PC-3 (cell line): Measurements from ENCODE around the gene PTPN5. TPM values are rescaled to one million over a fixed set of nuclear protein-coding genes. Genes with fewer than 3 reads are reported as not detected.
A peak's percentile ranks its signal among the peaks of the same experiment; 100 is the strongest.
"Not testable (repeated sequence)": the region's sequence is repeated elsewhere in the genome, so short reads cannot be mapped to it uniquely, and the experiment has no call there.

Experiments used
- ATAC-seq: fragments of 200-7000 bp; cut with Tn5 transposase; 2 replicates; pipeline ENCODE4 v1.9.1; 2020; ENCODE audit warnings: mild to moderate bottlenecking, moderate library complexity
- BruUV-seq: library from RNA; stranded (reverse); fragments of 400-500 nt; replicated peaks from 2 replicates; lab custom pipeline; 2021; lab: Mats Ljungman, UMichigan
- CTCF ChIA-PET: fragments of 300-600 bp; sonication (Branson Sonifier 250); formaldehyde crosslinking; loops from one replicate; lab custom pipeline; 2022; ENCODE audit warnings: antibody characterized with exemption; lab: Charles Lee
- POLR2A ChIA-PET: fragments of 300-600 bp; sonication (Branson Sonifier 250); formaldehyde crosslinking; loops from one replicate; lab custom pipeline; 2022; ENCODE audit warnings: antibody characterized with exemption; ENCODE audit not compliant: unreplicated experiment; lab: Charles Lee
- DNase-seq: peaks from one replicate; pipeline ENCODE4 v3.0.0-alpha.2; 2015
- H2AFZ ChIP-seq: fragments of 300-600 bp; sonication (generic); 2 replicates; pipeline ENCODE4 v1.6.0; 2016; ENCODE audit warnings: antibody characterized with exemption, low read length
- H3F3A ChIP-seq: fragments of 300-600 bp; sonication (generic); one replicate; pipeline ENCODE4 v1.6.0; 2017; ENCODE audit warnings: antibody characterized with exemption, low read length, control low read depth, mild to moderate bottlenecking; ENCODE audit not compliant: unreplicated experiment
- H3K27ac ChIP-seq: fragments of 300-600 bp; sonication (generic); 2 replicates; pipeline ENCODE4 v1.5.1; 2016; ENCODE audit warnings: mild to moderate bottlenecking, low read length
- H3K27me3 ChIP-seq: fragments of 300-600 bp; sonication (generic); 2 replicates; pipeline ENCODE4 v1.6.1; 2016; ENCODE audit warnings: low read length, mixed read lengths
- H3K36me3 ChIP-seq: fragments of 300-600 bp; sonication (generic); 2 replicates; pipeline ENCODE4 v1.6.1; 2016; ENCODE audit warnings: low read depth, mixed run types, low read length, mixed read lengths
- H3K4me1 ChIP-seq: fragments of 300-600 bp; sonication (generic); 2 replicates; pipeline ENCODE4 v1.5.1; 2016; ENCODE audit warnings: low read length; ENCODE audit not compliant: insufficient read depth
- H3K4me2 ChIP-seq: fragments of 300-600 bp; sonication (generic); 2 replicates; pipeline ENCODE4 v1.6.0; 2016; ENCODE audit warnings: low read length
- H3K4me3 ChIP-seq: fragments of 300-600 bp; sonication (generic); 2 replicates; pipeline ENCODE4 v1.5.1; 2016; ENCODE audit warnings: mild to moderate bottlenecking, low read length, mixed read lengths
- H3K79me2 ChIP-seq: fragments of 300-600 bp; sonication (generic); 2 replicates; pipeline ENCODE4 v1.6.1; 2017; ENCODE audit warnings: low read length, mixed read lengths
- H3K9ac ChIP-seq: fragments of 300-600 bp; sonication (generic); 2 replicates; pipeline ENCODE4 v1.6.0; 2016; ENCODE audit warnings: mild to moderate bottlenecking, low read length
- H3K9me2 ChIP-seq: fragments of 300-600 bp; sonication (generic); replicated peaks from 2 replicates; pipeline ENCODE4 v1.6.1; 2016; ENCODE audit warnings: mixed run types, low read length, mixed read lengths
- H3K9me3 ChIP-seq: fragments of 300-600 bp; sonication (generic); 2 replicates; pipeline ENCODE4 v1.6.1; 2016; ENCODE audit warnings: low read length, mixed read lengths
- H4K20me1 ChIP-seq: fragments of 300-600 bp; sonication (generic); 2 replicates; pipeline ENCODE4 v1.6.1; 2016; ENCODE audit warnings: low read length, mixed read lengths
- EZH2 ChIP-seq: fragments of 300-600 bp; sonication (generic); IDR thresholded peaks from one replicate; pipeline ENCODE4 v1.6.1; 2017; ENCODE audit warnings: antibody characterized with exemption, mild to moderate bottlenecking, low read length; ENCODE audit not compliant: unreplicated experiment
- EZH2phosphoT487 ChIP-seq: fragments of 300-600 bp; sonication (generic); IDR thresholded peaks from 2 replicates; pipeline ENCODE4 v1.6.1; 2018; ENCODE audit warnings: mild to moderate bottlenecking, antibody characterized with exemption, low read length, borderline replicate concordance
- intact Hi-C: fragments of 100-400 bp; cut with micrococcal nuclease; formaldehyde crosslinking; loops from 2 replicates; pipeline ENCODE4 v1.9.0; 2023
- total RNA-seq: library from RNA; depleted of rRNA; stranded (reverse); fragments of >200 nt; gene quantifications from 2 replicates; pipeline ENCODE4 v1.2.3, GENCODE V29; 2014
- TF ChIP-seq, protein P1 (sequence below): fragments of 300-600 bp; sonication (generic); conservative IDR thresholded peaks from 2 replicates; pipeline ENCODE4 v1.5.1; 2017; ENCODE audit warnings: antibody characterized with exemption, low read depth, mild to moderate bottlenecking, low read length

PTPN5 gene
- total RNA-seq, 1 experiment from 2014 or later, result 0.95 TPM

DNA sequence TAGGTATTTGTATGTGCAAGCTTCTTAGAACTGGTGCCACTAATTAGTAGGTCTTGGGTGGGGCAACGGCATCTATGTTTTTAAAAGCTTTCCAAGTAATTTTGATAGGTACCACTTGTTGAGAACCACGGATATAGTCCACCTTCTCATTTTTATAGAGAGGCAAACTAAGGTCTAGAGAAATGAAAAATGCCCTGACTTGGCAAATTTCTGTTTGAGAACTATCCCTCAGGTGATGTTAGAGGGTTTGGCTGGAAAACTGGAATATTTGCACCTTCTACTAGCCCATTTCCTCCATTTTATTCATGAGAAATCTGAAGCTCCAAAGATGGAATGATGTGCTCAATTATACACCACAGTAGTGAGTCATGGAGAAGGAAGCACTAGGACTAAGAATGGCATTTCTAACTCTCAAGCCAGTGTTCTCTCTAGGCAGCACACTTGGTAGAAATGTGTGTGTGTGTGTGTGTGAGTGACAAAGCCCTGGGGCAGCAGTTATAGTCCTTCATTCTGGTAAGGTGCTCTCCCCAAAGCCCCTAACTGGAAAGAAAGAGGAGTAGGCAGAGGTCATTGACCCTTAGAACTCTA, 94.9 kb downstream of the PTPN5 start:
- POLR2A ChIA-PET, result no interaction called here
- intact Hi-C loops, result no loop called here

DNA sequence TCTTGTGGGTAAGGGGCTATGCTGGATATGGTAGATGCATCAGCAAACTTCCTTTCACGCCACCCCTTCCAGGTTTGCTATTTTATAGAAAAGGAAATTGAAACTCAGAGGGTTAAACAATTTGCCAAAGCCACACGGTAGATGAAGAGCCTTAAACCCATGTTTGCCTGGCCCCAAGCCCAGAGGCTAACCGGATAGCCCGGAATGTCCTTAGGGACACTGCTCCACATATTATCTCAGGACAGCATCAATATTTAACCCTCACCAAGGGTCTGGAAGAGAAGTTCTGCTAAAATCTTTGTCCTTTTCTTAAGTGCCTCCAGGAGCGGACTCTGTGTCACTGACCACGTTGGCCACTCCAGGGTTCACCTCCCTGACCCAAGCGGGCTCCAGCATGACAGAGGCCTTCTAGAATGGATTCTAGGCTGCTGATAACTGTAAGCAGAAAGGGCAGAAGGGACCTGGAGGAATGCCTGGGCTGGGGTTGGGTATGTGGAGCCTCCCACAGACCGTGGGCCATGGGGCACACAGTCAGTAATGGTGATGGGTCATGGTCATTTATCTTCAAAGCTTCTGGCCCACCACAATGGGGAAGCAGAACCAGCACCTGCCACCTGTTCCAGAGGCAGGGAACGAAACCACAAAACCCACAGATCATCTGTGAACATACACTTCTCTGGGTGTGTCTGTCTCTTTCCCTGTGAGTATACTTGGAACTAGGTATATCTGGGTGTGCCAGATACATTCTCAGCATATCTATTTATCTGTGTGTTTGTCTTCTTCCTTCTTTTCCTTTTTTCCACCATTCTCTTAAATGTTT, 98.4 kb downstream of the PTPN5 start:
- H4K20me1 ChIP-seq, result no peaks in the 10 kb centered on the region
- POLR2A ChIA-PET, result no interaction called here
- H3K36me3 ChIP-seq, result no peaks in the 10 kb centered on the region
- no peaks in the 10 kb centered on the region for H3K27me3 ChIP-seq
- DNase-seq (no peak), ATAC-seq (no peak; the same call in 1 of the 2 replicates)
- no peak overlapping the region for H3K27ac ChIP-seq
- H3K79me2 ChIP-seq, result no peaks in the 10 kb centered on the region
- H3K9ac ChIP-seq, result no peak overlapping the region
- CTCF ChIA-PET, result no interaction called here
- no peaks in the 10 kb centered on the region for H3K9me3 ChIP-seq
- peaks cover 6% of the 10 kb centered on the region; the same call in 1 of the 2 replicates for H3K4me1 ChIP-seq
- H3K9me2 ChIP-seq, result no peaks in the 10 kb centered on the region
- H2AFZ ChIP-seq, result no peak overlapping the region
- BruUV-seq, result no TSS peak
- intact Hi-C loops, result no loop called here
- H3K4me2 ChIP-seq, result no peak overlapping the region
- no peak overlapping the region for H3K4me3 ChIP-seq
- H3F3A ChIP-seq, result no peaks in the 10 kb centered on the region
- TF ChIP-seq EZH2 (no peak), EZH2phosphoT487 (no peak)
- TF ChIP-seq, protein P1, sequence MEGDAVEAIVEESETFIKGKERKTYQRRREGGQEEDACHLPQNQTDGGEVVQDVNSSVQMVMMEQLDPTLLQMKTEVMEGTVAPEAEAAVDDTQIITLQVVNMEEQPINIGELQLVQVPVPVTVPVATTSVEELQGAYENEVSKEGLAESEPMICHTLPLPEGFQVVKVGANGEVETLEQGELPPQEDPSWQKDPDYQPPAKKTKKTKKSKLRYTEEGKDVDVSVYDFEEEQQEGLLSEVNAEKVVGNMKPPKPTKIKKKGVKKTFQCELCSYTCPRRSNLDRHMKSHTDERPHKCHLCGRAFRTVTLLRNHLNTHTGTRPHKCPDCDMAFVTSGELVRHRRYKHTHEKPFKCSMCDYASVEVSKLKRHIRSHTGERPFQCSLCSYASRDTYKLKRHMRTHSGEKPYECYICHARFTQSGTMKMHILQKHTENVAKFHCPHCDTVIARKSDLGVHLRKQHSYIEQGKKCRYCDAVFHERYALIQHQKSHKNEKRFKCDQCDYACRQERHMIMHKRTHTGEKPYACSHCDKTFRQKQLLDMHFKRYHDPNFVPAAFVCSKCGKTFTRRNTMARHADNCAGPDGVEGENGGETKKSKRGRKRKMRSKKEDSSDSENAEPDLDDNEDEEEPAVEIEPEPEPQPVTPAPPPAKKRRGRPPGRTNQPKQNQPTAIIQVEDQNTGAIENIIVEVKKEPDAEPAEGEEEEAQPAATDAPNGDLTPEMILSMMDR, result no peak

More for the DNA sequence above, 94.9 kb downstream of the PTPN5 start:
- Histone ChIP-seq H3K9me3 (no peaks in the 10 kb centered on the region), H3K9me2 (no peaks in the 10 kb centered on the region), H3K79me2 (no peaks in the 10 kb centered on the region), H3K27ac (no peak overlapping the region), H3K4me2 (no peak overlapping the region), H3K27me3 (no peaks in the 10 kb centered on the region), H3K4me3 (no peak overlapping the region), H3K36me3 (no peaks in the 10 kb centered on the region), H3K9ac (no peak overlapping the region), H3K4me1 (peaks cover 17% of the 10 kb centered on the region), H3F3A (no peaks in the 10 kb centered on the region), H2AFZ (no peak overlapping the region), H4K20me1 (no peaks in the 10 kb centered on the region)
- TF ChIP-seq EZH2, result no peak
- TF ChIP-seq EZH2phosphoT487, result no peak
- TF ChIP-seq, protein P1, result no peak
- ATAC-seq, result no peak
- DNase-seq, result peak; percentile 22
- CTCF ChIA-PET, result no interaction called here
- BruUV-seq, result no TSS peak

DNA sequence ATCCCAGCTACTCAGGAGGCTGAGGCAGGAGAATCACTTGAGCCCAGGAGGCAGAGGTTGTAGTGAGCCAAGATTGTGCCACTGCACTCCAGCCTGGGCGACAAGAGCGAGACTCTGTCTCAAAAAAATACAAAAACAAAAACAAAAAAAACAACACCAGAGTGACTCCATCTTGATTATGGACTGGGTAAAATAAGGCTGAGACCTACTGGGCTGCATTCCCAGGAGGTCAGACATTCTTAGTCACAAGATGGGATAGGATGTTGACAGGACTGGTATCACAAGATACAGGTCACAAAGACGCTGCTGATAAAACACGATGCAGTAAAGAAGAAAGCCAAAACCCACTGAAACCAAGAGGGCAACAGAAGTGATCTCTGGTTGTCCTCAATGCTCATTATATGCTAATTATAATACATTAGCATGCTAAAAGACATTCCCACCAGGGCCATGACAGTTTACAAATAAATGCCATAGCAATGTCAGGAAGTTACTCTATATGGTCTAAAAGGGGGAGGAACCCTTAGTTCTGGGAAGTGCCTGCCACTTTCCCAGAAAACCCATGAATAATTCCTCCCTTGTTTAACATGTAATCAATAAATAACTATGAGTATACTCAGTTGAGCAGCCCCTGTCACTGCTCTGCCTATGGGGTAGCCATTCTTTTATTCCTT, 100.0 kb downstream of the PTPN5 start:
- CTCF ChIA-PET, BruUV-seq, DNase-seq: not testable (repeated sequence)

More for the DNA sequence above, 100.0 kb downstream of the PTPN5 start:
- intact Hi-C loops, H3K4me3 ChIP-seq, H3K4me1 ChIP-seq, POLR2A ChIA-PET, H3K9ac ChIP-seq, H3K36me3 ChIP-seq, H3K27me3 ChIP-seq, H3K4me2 ChIP-seq, H3K27ac ChIP-seq, H2AFZ ChIP-seq, H4K20me1 ChIP-seq, H3F3A ChIP-seq, ATAC-seq, H3K9me2 ChIP-seq, H3K79me2 ChIP-seq, H3K9me3 ChIP-seq: not testable (repeated sequence)
